Esophagus (tissue), 2 donors: ENCODE results near the gene ALKBH6. TPM values are rescaled to one million over a fixed set of nuclear protein-coding genes. Genes with fewer than 3 reads are reported as not detected.

Experiments used
- H3K27ac ChIP-seq, 2 donors: one replicate each; pipeline ENCODE4 v1.5.1; 2013; ENCODE audit warnings: low read depth in 2 of 2, mild to moderate bottlenecking in 2 of 2, inconsistent platforms in 1 of 2, low read length in 1 of 2, moderate library complexity in 1 of 2
- H3K27me3 ChIP-seq, 2 donors: one replicate each; pipeline ENCODE4 v1.6.1; 2013; ENCODE audit warnings: low read length in 2 of 2, control low read depth in 1 of 2, mild to moderate bottlenecking in 1 of 2; ENCODE audit not compliant: insufficient read depth in 2 of 2, control insufficient read depth in 1 of 2
- H3K36me3 ChIP-seq, 2 donors: one replicate each; pipeline ENCODE4 v1.6.1; 2013; ENCODE audit warnings: low read length in 1 of 2; ENCODE audit not compliant: control insufficient read depth in 2 of 2, insufficient read depth in 2 of 2
- H3K4me1 ChIP-seq, 2 donors: one replicate each; pipeline ENCODE4 v1.6.1; 2013; ENCODE audit warnings: low read length in 1 of 2; ENCODE audit not compliant: control insufficient read depth in 2 of 2, insufficient read depth in 2 of 2
- H3K4me3 ChIP-seq, 2 donors: one replicate each; pipeline ENCODE4 v1.5.1; 2013; ENCODE audit warnings: low read length in 2 of 2, mild to moderate bottlenecking in 2 of 2, low read depth in 1 of 2, moderate library complexity in 1 of 2
- H3K9me3 ChIP-seq, 2 donors: one replicate each; pipeline ENCODE4 v1.6.1; 2013; ENCODE audit warnings: mild to moderate bottlenecking in 2 of 2, low read depth in 1 of 2, low read length in 1 of 2, moderate library complexity in 1 of 2; ENCODE audit not compliant: control insufficient read depth in 2 of 2, insufficient read depth in 1 of 2
- WGBS, 2 donors: extraction: QIAGEN DNeasy Blood & Tissue Kit; methylation state at CpG; one replicate each; pipeline ENCODE4 v1.1.7; 2013; 5-methylcytosine and 5-hydroxymethylcytosine counted together
- polyA plus RNA-seq, 2 donors: library from polyadenylated mRNA; stranded (reverse); fragments of 200-250 nt; gene quantifications; one replicate each; pipeline ENCODE4 v1.2.3, GENCODE V29; 2013
- donor health status: healthy with polysubstance abuse.
- donor health status: Bipolar disorder and iron deficiency.

ALKBH6 gene
- polyA plus RNA-seq, result 10 to 100 TPM; 15.9 to 19.2 TPM

GRCh38 chr19:36014012-36014924 is at the start of gene ALKBH6:
Gene ALKBH6 (minus strand): TSS chr19:36014213. CDS start chr19:36013397, 816 bp downstream.
- Histone ChIP-seq H3K27me3 (no peaks in the 10 kb centered on the region), H3K27ac (peak within 1 kb of the TSS; percentile 86 to 88), H3K9me3 (no peaks in the 10 kb centered on the region), H3K4me3 (peak within 1 kb of the TSS; percentile 72 to 79), H3K36me3 (peaks cover 0 to 8% of the 10 kb centered on the region in 2 donors), H3K4me1 (peaks cover 6 to 19% of the 10 kb centered on the region in 2 donors)
- WGBS, 2 donors, result 1 to 2% methylated on average over 42 of the region's 42 CpGs

GRCh38 chr19:36061367-36061766 is 47.4 kb upstream of the ALKBH6 start:
- Histone ChIP-seq H3K9me3 (no peaks in the 10 kb centered on the region), H3K27me3 (no peaks in the 10 kb centered on the region), H3K36me3 (no peaks in the 10 kb centered on the region), H3K4me3 (no peak overlapping the region), H3K4me1 (no peaks in the 10 kb centered on the region), H3K27ac (no peak overlapping the region)
- WGBS, 2 donors, result 88 to 94% methylated on average over 2 of the region's 2 CpGs

GRCh38 chr19:36060430-36060829 is 46.4 kb upstream of the ALKBH6 start:
- Histone ChIP-seq H3K27ac (no peak overlapping the region), H3K36me3 (no peaks in the 10 kb centered on the region), H3K27me3 (no peaks in the 10 kb centered on the region), H3K4me3 (no peak overlapping the region), H3K9me3 (no peaks in the 10 kb centered on the region), H3K4me1 (no peaks in the 10 kb centered on the region)
- 75 to 82% methylated on average over 4 of the region's 4 CpGs for WGBS, 2 donors

GRCh38 chr19:36059180-36059910 is 45.3 kb upstream of the ALKBH6 start:
- WGBS, 2 donors, result 80 to 83% methylated on average over 6 of the region's 6 CpGs
- H3K9me3 ChIP-seq, result no peaks in the 10 kb centered on the region

GRCh38 chr19:36058481-36059179 is 44.6 kb upstream of the ALKBH6 start:
- H3K27ac ChIP-seq, result no peak overlapping the region
- no peaks in the 10 kb centered on the region for H3K9me3 ChIP-seq
- no peaks in the 10 kb centered on the region for H3K36me3 ChIP-seq
- 86 to 89% methylated on average over 12 of the region's 12 CpGs for WGBS, 2 donors
- H3K4me3 ChIP-seq, result no peak overlapping the region
- H3K4me1 ChIP-seq, result no peaks in the 10 kb centered on the region
- no peaks in the 10 kb centered on the region for H3K27me3 ChIP-seq

More at GRCh38 chr19:36059180-36059910, 45.3 kb upstream of the ALKBH6 start:
- no peaks in the 10 kb centered on the region for H3K27me3 ChIP-seq
- no peak overlapping the region for H3K4me3 ChIP-seq
- H3K36me3 ChIP-seq, result no peaks in the 10 kb centered on the region
- H3K27ac ChIP-seq, result no peak overlapping the region
- no peaks in the 10 kb centered on the region for H3K4me1 ChIP-seq

GRCh38 chr19:36054733-36055686 is 41.0 kb upstream of the ALKBH6 start, which contains the start of gene WDR62:
Gene WDR62 (plus strand): TSS chr19:36054897. CDS start chr19:36054972, 75 bp downstream.
- no peaks in the 10 kb centered on the region for H3K27me3 ChIP-seq
- peaks cover 0 to 2% of the 10 kb centered on the region in 2 donors for H3K4me1 ChIP-seq
- no peaks in the 10 kb centered on the region for H3K9me3 ChIP-seq
- WGBS, 2 donors, result 1% methylated on average over 72 to 76 of the region's 76 CpGs
- H3K36me3 ChIP-seq, result no peaks in the 10 kb centered on the region
- H3K27ac ChIP-seq, result peak within 1 kb of the TSS; percentile 97 to 100
- peak within 1 kb of the TSS; percentile 62 to 63 for H3K4me3 ChIP-seq

- no peaks in the 10 kb centered on the region for H3K27me3 ChIP-seq
- 0 to 1% methylated on average over 56 of the region's 56 CpGs for WGBS, 2 donors
- peak within 1 kb of the TSS; percentile 62 to 63 for H3K4me3 ChIP-seq
- H3K36me3 ChIP-seq, result no peaks in the 10 kb centered on the region
- peak within 1 kb of the TSS; percentile 97 to 100 for H3K27ac ChIP-seq
- H3K9me3 ChIP-seq, result no peaks in the 10 kb centered on the region
- H3K4me1 ChIP-seq, result peaks cover 0 to 2% of the 10 kb centered on the region in 2 donors
Measured at GRCh38 chr19:36054119-36054732, 40.2 kb upstream of the ALKBH6 start, which contains the start of gene THAP8. Gene THAP8 (minus strand): TSS chr19:36054285. CDS start chr19:36054217, 68 bp downstream.

GRCh38 chr19:36051637-36052036 is 37.6 kb upstream of the ALKBH6 start:
- no peak overlapping the region for H3K4me3 ChIP-seq
- no peaks in the 10 kb centered on the region for H3K27me3 ChIP-seq
- H3K4me1 ChIP-seq, result peaks cover 0 to 2% of the 10 kb centered on the region in 2 donors
- H3K27ac ChIP-seq, result peak overlapping the region in 1 of 2 donors; percentile 15
- no peaks in the 10 kb centered on the region for H3K36me3 ChIP-seq
- 92 to 96% methylated on average over 4 of the region's 4 CpGs for WGBS, 2 donors
- H3K9me3 ChIP-seq, result no peaks in the 10 kb centered on the region
